ENCODE results near the gene PLCB4.
"Not testable (repeated sequence)": the region's sequence is repeated elsewhere in the genome, so short reads cannot be mapped to it uniquely, and the experiment has no call there.

The PLCB4 gene

DNA sequence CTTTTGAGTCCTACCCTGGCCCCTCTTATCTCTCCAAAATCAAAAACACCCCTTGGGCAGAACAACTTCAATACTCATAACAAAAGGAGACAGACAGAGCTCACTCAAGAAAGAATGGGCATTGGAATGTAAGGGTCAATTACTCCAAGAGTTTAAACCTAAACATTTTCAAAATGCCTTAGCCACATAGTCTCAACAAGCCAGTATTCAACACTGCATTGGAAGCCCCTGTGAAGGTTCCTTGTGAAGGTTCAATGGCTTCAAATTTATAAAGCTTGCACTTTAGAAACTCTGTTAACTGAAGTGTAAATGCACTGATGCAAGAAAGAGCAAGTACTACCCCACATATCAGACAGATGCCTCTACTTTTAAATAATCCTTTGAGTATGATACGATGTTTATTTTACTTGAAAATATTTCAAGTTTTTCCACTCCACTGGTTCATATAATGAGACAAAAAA, 306.4 kb downstream of the PLCB4 start:
- DNase-seq (ENCODE audit: low read depth) = no peak
- TF ChIP-seq CTCF (IDR thresholded peaks at IDR 0.05; ENCODE audit: control insufficient read depth, extremely low read depth, insufficient read depth) = no peak
- H3K4me3 ChIP-seq (ENCODE audit: low read depth, low read length) = no peak overlapping the region

GRCh38 chr20:9377007-9377406, 308.1 kb downstream of the PLCB4 start:
- H3K4me3 ChIP-seq (ENCODE audit: low read depth, low read length) = no peak overlapping the region
- no peak for DNase-seq (ENCODE audit: low read depth)
- no peak for TF ChIP-seq CTCF (IDR thresholded peaks at IDR 0.05; ENCODE audit: control insufficient read depth, extremely low read depth, insufficient read depth)

DNA sequence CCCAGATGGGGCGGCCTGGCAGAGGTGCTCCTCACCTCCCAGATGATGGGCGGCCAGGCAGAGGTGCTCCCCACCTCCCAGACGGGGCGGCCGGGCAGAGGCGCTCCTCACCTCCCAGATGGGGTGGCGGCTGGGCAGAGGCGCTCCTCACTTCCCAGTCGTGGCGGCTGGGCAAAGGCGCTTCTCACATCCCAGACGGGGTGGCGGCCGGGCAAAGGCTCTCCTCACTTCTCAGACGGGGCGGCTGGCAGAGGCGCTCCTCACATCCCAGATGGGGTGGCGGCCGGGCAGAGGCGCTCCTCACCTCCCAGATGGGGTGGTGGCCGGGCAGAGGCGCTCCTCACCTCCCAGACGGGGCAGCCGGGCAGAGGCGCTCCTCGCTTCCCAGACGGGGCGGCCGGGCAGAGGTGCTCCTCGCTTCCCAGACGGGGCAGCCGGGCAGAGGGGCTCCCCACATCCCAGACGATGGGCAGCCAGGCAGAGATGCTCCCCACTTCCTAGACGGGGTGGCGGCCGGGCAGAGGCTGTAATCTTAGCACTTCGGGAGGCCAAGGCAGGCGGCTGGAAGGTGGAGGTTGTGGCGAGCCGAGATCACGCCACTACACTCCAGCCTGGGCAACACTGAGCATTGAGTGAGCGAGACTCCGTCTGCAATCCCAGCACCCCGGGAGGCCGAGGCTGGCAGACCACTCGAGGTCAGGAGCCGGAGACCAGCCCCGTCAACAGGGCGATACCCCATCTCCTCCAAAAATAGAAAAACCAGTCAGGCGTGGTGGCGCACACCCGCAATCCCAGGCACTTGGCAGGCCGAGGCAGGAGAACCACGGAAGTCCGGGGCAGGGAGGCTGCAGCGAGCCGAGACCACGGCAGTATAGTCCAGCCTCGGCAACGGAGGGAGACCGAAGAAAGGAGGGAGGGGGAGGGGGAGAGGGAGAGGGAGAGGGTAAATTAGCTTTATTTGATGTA, 316.7 kb downstream of the PLCB4 start:
- DNase-seq (ENCODE audit: low read depth); H3K4me3 ChIP-seq (ENCODE audit: low read depth, low read length): not testable (repeated sequence)

DNA sequence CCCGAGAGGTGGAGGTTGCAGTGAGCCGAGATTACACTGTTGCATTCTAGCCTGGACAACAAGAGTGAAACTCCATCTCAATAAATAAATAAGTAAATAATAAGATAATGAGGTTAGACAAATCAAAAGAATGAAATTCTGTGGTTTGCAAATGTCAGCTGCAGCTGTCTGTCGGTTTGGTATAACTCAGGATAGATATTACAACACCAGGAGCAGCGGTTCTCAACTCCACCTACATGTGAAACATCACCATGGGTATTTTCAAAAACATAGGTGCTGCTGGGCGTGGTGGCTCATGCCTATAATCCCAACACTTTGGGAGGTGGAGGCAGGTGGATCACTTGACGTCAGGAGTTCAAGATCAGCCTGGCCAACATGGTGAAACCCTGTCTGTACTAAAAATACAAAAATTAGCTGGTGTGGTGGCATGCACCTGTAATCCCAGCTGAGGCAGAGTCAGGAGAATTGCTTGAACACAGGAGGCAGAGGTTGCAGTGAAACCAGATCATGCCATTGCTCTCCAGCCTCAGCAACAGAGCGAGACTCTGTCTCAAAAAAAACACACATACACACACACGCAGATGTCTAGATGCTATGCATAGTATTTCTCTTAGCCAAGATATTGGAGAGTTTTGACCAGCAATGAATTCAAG, 319.4 kb downstream of the PLCB4 start:
- no peak for DNase-seq (ENCODE audit: low read depth)
- no peak for TF ChIP-seq CTCF (IDR thresholded peaks at IDR 0.05; ENCODE audit: control insufficient read depth, extremely low read depth, insufficient read depth)
- H3K4me3 ChIP-seq (ENCODE audit: low read depth, low read length) = no peak overlapping the region

DNA sequence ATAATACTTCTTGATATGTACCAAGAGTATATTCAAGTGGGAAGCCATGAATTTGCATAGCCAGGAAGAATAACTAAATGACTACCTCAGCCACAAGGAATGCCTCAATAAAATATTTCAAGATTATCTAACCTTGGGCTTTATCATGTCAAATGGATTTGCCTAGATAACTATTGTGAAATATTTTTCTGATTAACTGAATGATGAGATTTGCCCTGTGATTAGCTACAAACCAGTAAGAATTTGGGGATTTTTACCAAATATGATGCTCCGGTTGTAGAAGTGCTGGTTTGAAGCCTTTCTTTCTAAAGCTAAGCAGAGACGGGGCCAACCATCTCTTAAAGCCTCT, 319.9 kb downstream of the PLCB4 start:
- H3K4me3 ChIP-seq (ENCODE audit: low read depth, low read length) = no peak overlapping the region
- no peak for DNase-seq (ENCODE audit: low read depth)
- no peak for TF ChIP-seq CTCF (IDR thresholded peaks at IDR 0.05; ENCODE audit: control insufficient read depth, extremely low read depth, insufficient read depth)

- H3K4me3 ChIP-seq (ENCODE audit: low read depth, low read length) = no peak overlapping the region
- no peak for TF ChIP-seq CTCF (IDR thresholded peaks at IDR 0.05; ENCODE audit: control insufficient read depth, extremely low read depth, insufficient read depth)
- DNase-seq (ENCODE audit: low read depth) = no peak
These were observed 320.5 kb downstream of the PLCB4 start for GRCh38 chr20:9389346-9389745.

GRCh38 chr20:9390441-9390840, 321.6 kb downstream of the PLCB4 start:
- no peak for DNase-seq (ENCODE audit: low read depth)
- TF ChIP-seq CTCF (IDR thresholded peaks at IDR 0.05; ENCODE audit: control insufficient read depth, extremely low read depth, insufficient read depth) = no peak
- H3K4me3 ChIP-seq (ENCODE audit: low read depth, low read length) = no peak overlapping the region
